ENCODE results near the gene DHPS.

- TF ChIP-seq CTCF (IDR thresholded peaks at IDR 0.05) (no peak), POLR2A (IDR thresholded peaks at IDR 0.05) (no peak)
Measured at GRCh38 chr19:12666265-12667048, 15.2 kb downstream of the DHPS start, which contains the start of the genes MAN2B1 and WDR83.
